ENCODE measurements around the gene HOXC4. TPM values are rescaled to one million over a fixed set of nuclear protein-coding genes. Genes with fewer than 3 reads are reported as not detected.

HOXC4 gene
- total RNA-seq, 1 experiment from 2014 or later = not detected

- H3K23me2 ChIP-seq (ENCODE audit: insufficient read length, low read depth, low read length, poor library complexity, severe bottlenecking) = no peaks in the 10 kb centered on the region
- no peak overlapping the region for H3K9ac ChIP-seq (ENCODE audit: extremely low read depth, insufficient read length, low read length)
- no peak overlapping the region for H4K91ac ChIP-seq (ENCODE audit: insufficient read length, low read depth, low read length)
- H2BK120ac ChIP-seq (ENCODE audit: low read depth, low read length, poor library complexity, severe bottlenecking) = no peak overlapping the region
- H3K18ac ChIP-seq (ENCODE audit: insufficient read length, low read depth, low read length) = no peak overlapping the region
- H2AFZ ChIP-seq (ENCODE audit: low read length) = no peak overlapping the region
- no peak overlapping the region for H2BK20ac ChIP-seq (ENCODE audit: low read depth, low read length, poor library complexity, severe bottlenecking)
- H4K8ac ChIP-seq (replicated peaks; ENCODE audit: insufficient read length, low read depth, low read length) = no peak overlapping the region
- no peak overlapping the region for H3K4ac ChIP-seq (ENCODE audit: low read depth, low read length)
- Mint-ChIP-seq H3K27me3 (ENCODE audit: low read depth) (peaks cover 100% of the 10 kb centered on the region), H3K36me3 (ENCODE audit: insufficient read depth in 1 of 3, low read depth in 3 of 3) (peaks cover 0 to 2% (median 0%) of the 10 kb centered on the region in 3 experiments; a peak in 1 of 7 replicates), H3K9me3 (peaks cover 3 to 10% of the 10 kb centered on the region in 2 experiments; a peak in 3 of 5 replicates), H3K27ac (no peak overlapping the region), H3K4me3 (no peak overlapping the region), H3K4me1 (peaks cover 10 to 18% of the 10 kb centered on the region in 2 experiments)
- H3K14ac ChIP-seq (ENCODE audit: insufficient read depth, low read length) = no peak overlapping the region
- no peaks in the 10 kb centered on the region for H4K20me1 ChIP-seq (ENCODE audit: control insufficient read depth, insufficient read depth, insufficient read length)
- H3K79me1 ChIP-seq (ENCODE audit: insufficient read depth, low read depth, low read length, poor library complexity, severe bottlenecking) = no peaks in the 10 kb centered on the region
- no peak overlapping the region for H3K23ac ChIP-seq (ENCODE audit: insufficient read length, low read depth, low read length)
- H2BK5ac ChIP-seq (ENCODE audit: insufficient read length, low read length) = no peak overlapping the region
- no CpG with 5 or more reads among the region's 22 CpGs for WGBS (ENCODE audit: extremely low coverage, insufficient read length, low lambda C conversion rate)
- no peaks in the 10 kb centered on the region for H3K79me2 ChIP-seq (ENCODE audit: insufficient read depth, low read length)
- H3K9me3 ChIP-seq (ENCODE audit: control insufficient read depth, low read depth, low read length) = no peaks in the 10 kb centered on the region
- TF ChIP-seq CTCF (conservative IDR thresholded peaks at IDR 0.05) = no peak
- H3K4me2 ChIP-seq (ENCODE audit: insufficient read depth, insufficient read length, low read length) = no peak overlapping the region
- no peak overlapping the region for H3K27ac ChIP-seq (ENCODE audit: insufficient read length, low read depth, low read length)
- H3K27me3 ChIP-seq (ENCODE audit: insufficient read depth, low read length) = peaks cover 98% of the 10 kb centered on the region
- H2BK12ac ChIP-seq (ENCODE audit: insufficient read length, low read depth, low read length) = no peak overlapping the region
- H3K4me1 ChIP-seq (ENCODE audit: insufficient read depth, low read length) = no peaks in the 10 kb centered on the region
- no peak overlapping the region for H3K56ac ChIP-seq (ENCODE audit: insufficient read length, low read depth, low read length)
- H2AK5ac ChIP-seq (ENCODE audit: insufficient read length, low read length) = no peak overlapping the region
- H2BK15ac ChIP-seq (ENCODE audit: low read depth, low read length) = no peak overlapping the region
- no peak overlapping the region for H3T11ph ChIP-seq (ENCODE audit: low read length)
- no peak for DNase-seq
- H4K5ac ChIP-seq (ENCODE audit: insufficient read length, low read depth, low read length) = no peak overlapping the region
Observed at GRCh38 chr12:54026640-54027441, 26.8 kb upstream of the HOXC4 start.

All from H9 (cell line).